ENCODE measurements around the gene DAB2IP.

DNA sequence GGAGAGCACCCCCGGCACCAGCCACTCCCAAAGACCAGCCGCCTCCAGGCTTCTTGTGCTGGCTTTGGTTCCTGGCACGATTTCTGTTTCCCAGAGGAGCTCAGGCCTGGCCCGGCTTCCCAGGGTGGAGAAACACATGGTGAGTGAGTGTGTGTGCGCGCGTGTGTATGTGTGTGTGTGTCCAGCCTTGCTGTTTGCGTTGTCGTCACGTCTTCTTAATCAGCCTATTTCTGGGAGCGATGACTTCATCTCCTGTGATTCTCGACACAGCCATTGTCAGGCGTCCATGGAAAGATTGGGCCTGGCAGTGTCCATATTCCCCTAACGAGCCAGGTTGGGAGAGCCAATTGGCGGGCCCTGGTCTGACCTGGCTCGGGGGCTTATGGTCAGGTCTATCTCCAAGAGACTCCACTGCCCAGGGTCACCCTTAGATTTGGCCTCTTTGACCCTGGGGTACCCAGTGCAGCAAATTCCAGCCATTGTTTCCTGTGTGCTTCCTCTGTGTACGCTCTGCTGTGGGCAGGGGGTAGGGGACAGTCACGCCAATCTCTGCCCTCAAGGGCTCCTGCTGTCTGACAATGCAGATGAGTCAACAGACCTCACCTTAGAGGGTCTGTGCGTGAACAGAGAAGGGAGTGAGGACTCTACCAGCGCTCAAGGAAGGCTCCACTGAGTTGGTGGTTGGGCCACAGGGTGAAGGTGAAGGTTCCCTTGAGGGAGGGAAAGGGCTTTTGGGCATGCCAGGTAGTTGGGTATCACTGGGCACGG lies 73.8 kb downstream of the DAB2IP start:
- TF ChIP-seq EZH2phosphoT487 (IDR thresholded peaks at IDR 0.05; ENCODE audit: borderline replicate concordance) (no peak), EZH2 (IDR thresholded peaks at IDR 0.05) (no peak), POLR2A (IDR thresholded peaks at IDR 0.05; ENCODE audit: borderline replicate concordance, extremely low read depth, insufficient read depth, insufficient read length) (no peak), CTCF (IDR thresholded peaks at IDR 0.05 in 2 of 3, conservative IDR thresholded peaks at IDR 0.05 in 1 of 3; ENCODE audit: borderline replicate concordance in 1 of 3, insufficient read depth in 1 of 3, low read depth in 2 of 3, low read length in 2 of 3) (no peak), POLR2AphosphoS5 (IDR thresholded peaks at IDR 0.05; ENCODE audit: low read depth, low read length) (no peak), SP1 (IDR thresholded peaks at IDR 0.05; ENCODE audit: low read depth) (no peak)

All from HCT116 (cell line).